PC-9 (cell line): ENCODE results near the gene TBX10. TPM values are rescaled to one million over a fixed set of nuclear protein-coding genes. Genes with fewer than 3 reads are reported as not detected.

ENCODE experiments used
- BruUV-seq: library from RNA; stranded (reverse); fragments of 400-500 nt; replicated peaks from 2 replicates; lab custom pipeline; 2021; lab: Mats Ljungman, UMichigan
- CTCF ChIA-PET: fragments of 300-600 bp; sonication (Branson Sonifier 250); formaldehyde crosslinking; loops from one replicate; lab custom pipeline; 2022; ENCODE audit warnings: antibody characterized with exemption; lab: Charles Lee
- POLR2A ChIA-PET: fragments of 300-600 bp; sonication (Branson Sonifier 250); formaldehyde crosslinking; loops from one replicate; lab custom pipeline; 2022; ENCODE audit warnings: antibody characterized with exemption; ENCODE audit not compliant: unreplicated experiment; lab: Charles Lee
- DNase-seq, 2 experiments: peaks; one replicate each; pipeline versions ENCODE4 v3.0.0 to v3.0.0-alpha.2; 2015 to 2022; ENCODE audit warnings: mixed read lengths in 1 of 2
- H2AFZ ChIP-seq: fragments of 200-600 bp; sonication (generic); 2 replicates; pipeline ENCODE4 v1.8.1; 2017; ENCODE audit warnings: antibody characterized with exemption
- H3F3A ChIP-seq: fragments of 200-600 bp; sonication (generic); 2 replicates; pipeline ENCODE4 v1.8.1; 2017; ENCODE audit warnings: antibody characterized with exemption, mild to moderate bottlenecking, low read depth; ENCODE audit not compliant: insufficient read depth
- H3K27ac ChIP-seq: fragments of 200-600 bp; sonication (generic); 2 replicates; pipeline ENCODE4 v1.6.1; 2016; ENCODE audit warnings: mixed run types
- H3K27me3 ChIP-seq: fragments of 200-600 bp; sonication (generic); 2 replicates; pipeline ENCODE4 v1.6.1; 2016; ENCODE audit warnings: low read depth, mixed run types; ENCODE audit not compliant: insufficient read depth
- H3K36me3 ChIP-seq: fragments of 200-600 bp; sonication (generic); 2 replicates; pipeline ENCODE4 v1.6.1; 2016; ENCODE audit warnings: low read depth, mixed run types
- H3K4me1 ChIP-seq: fragments of 200-600 bp; sonication (generic); replicated peaks from 2 replicates; pipeline ENCODE4 v1.6.1; 2016; ENCODE audit warnings: mixed run types; ENCODE audit not compliant: insufficient read depth
- H3K4me2 ChIP-seq: fragments of 200-600 bp; sonication (generic); 2 replicates; pipeline ENCODE4 v1.6.1; 2017; ENCODE audit warnings: mixed run types
- H3K4me3 ChIP-seq: fragments of 200-600 bp; sonication (generic); 2 replicates; pipeline ENCODE4 v1.6.1; 2016; ENCODE audit warnings: mixed run types
- H3K79me2 ChIP-seq: fragments of 200-600 bp; sonication (generic); 2 replicates; pipeline ENCODE4 v1.6.1; 2017; ENCODE audit warnings: low read depth, mixed run types
- H3K9me2 ChIP-seq: fragments of 200-600 bp; sonication (generic); 2 replicates; pipeline ENCODE4 v1.8.1; 2017; ENCODE audit warnings: mild to moderate bottlenecking; ENCODE audit not compliant: insufficient read depth
- H3K9me3 ChIP-seq: fragments of 200-600 bp; sonication (generic); 2 replicates; pipeline ENCODE4 v1.8.1; 2016; ENCODE audit warnings: low read depth; ENCODE audit not compliant: insufficient read depth
- H4K20me1 ChIP-seq: fragments of 200-600 bp; sonication (generic); 2 replicates; pipeline ENCODE4 v1.8.1; 2017; ENCODE audit not compliant: insufficient read depth
- CTCF ChIP-seq: fragments of 200-600 bp; sonication (generic); conservative IDR thresholded peaks from 2 replicates; pipeline ENCODE4 v1.6.1; 2017; ENCODE audit warnings: mixed run types, antibody characterized with exemption, mild to moderate bottlenecking, moderate library complexity
- EZH2 ChIP-seq: fragments of 200-600 bp; sonication (generic); IDR thresholded peaks from 2 replicates; pipeline ENCODE4 v1.8.0; 2017; ENCODE audit warnings: antibody characterized with exemption, low read depth
- intact Hi-C: fragments of 100-400 bp; cut with micrococcal nuclease; formaldehyde crosslinking; loops from one replicate; pipeline ENCODE4 v1.10.0; 2022; ENCODE audit not compliant: unreplicated experiment
- total RNA-seq: library from RNA; stranded (reverse); gene quantifications from 2 replicates; pipeline ENCODE4 v1.2.3, GENCODE V29; 2021

Gene TBX10
- total RNA-seq, 1 experiment from 2014 or later = not detected

GRCh38 chr11:67632982-67633755 is 6.4 kb downstream of the TBX10 start:
- Histone ChIP-seq H3K9me2 (no peaks in the 10 kb centered on the region), H2AFZ (no peak overlapping the region), H3K27ac (no peak overlapping the region), H3K4me3 (no peak overlapping the region), H3K36me3 (no peaks in the 10 kb centered on the region), H3K27me3 (no peaks in the 10 kb centered on the region), H3K9me3 (no peaks in the 10 kb centered on the region), H3K4me1 (peaks cover 8% of the 10 kb centered on the region), H3F3A (peaks cover 10% of the 10 kb centered on the region; the same call in 1 of the 2 replicates), H3K79me2 (no peaks in the 10 kb centered on the region), H4K20me1 (no peaks in the 10 kb centered on the region), H3K4me2 (no peak overlapping the region)
- DNase-seq = no peak
- no TSS peak for BruUV-seq
- CTCF ChIA-PET = no interaction called here
- TF ChIP-seq CTCF (no peak), EZH2 (no peak)
- intact Hi-C loops = no loop called here
- POLR2A ChIA-PET = no interaction called here

GRCh38 chr11:67632175-67632981 is 7.2 kb downstream of the TBX10 start:
- CTCF ChIA-PET = no interaction called here
- Histone ChIP-seq H3K9me2 (no peaks in the 10 kb centered on the region), H3K9me3 (no peaks in the 10 kb centered on the region), H4K20me1 (no peaks in the 10 kb centered on the region), H3F3A (peaks cover 10% of the 10 kb centered on the region; the same call in 1 of the 2 replicates), H2AFZ (no peak overlapping the region), H3K27me3 (no peaks in the 10 kb centered on the region), H3K4me3 (no peak overlapping the region), H3K36me3 (no peaks in the 10 kb centered on the region), H3K27ac (no peak overlapping the region), H3K4me1 (peaks cover 8% of the 10 kb centered on the region), H3K4me2 (no peak overlapping the region), H3K79me2 (no peaks in the 10 kb centered on the region)
- POLR2A ChIA-PET = no interaction called here
- no TSS peak for BruUV-seq
- TF ChIP-seq CTCF (no peak), EZH2 (no peak)
- intact Hi-C loops = no loop called here
- no peak for DNase-seq

- Histone ChIP-seq H3K9me3 (no peaks in the 10 kb centered on the region), H3K27ac (no peak overlapping the region), H3K9me2 (no peaks in the 10 kb centered on the region), H3K79me2 (no peaks in the 10 kb centered on the region), H3F3A (peaks cover 5% of the 10 kb centered on the region; the same call in 1 of the 2 replicates), H3K4me1 (peaks cover 8% of the 10 kb centered on the region), H3K4me3 (no peak overlapping the region), H3K36me3 (no peaks in the 10 kb centered on the region), H2AFZ (no peak overlapping the region), H3K4me2 (no peak overlapping the region), H3K27me3 (no peaks in the 10 kb centered on the region), H4K20me1 (no peaks in the 10 kb centered on the region)
- intact Hi-C loops = loop anchor here (2.0 kb wide), 1 partner anchor 49 kb away; the partner anchor contains the start of gene GSTP1
- ChIA-PET CTCF (no interaction called here), POLR2A (no interaction called here)
- no peak for DNase-seq
- TF ChIP-seq CTCF (no peak), EZH2 (no peak)
- no TSS peak for BruUV-seq
Measured at GRCh38 chr11:67631853-67632174, 7.7 kb downstream of the TBX10 start.
